GM13977 (cell line): ENCODE data around the gene DUSP8.

Experiments used
- DNase-seq: peaks from one replicate; pipeline ENCODE4 v3.0.0; 2012; ENCODE audit warnings: low spot score
- CTCF ChIP-seq: IDR thresholded peaks from 2 replicates; pipeline ENCODE4 v1.5.1; 2012; ENCODE audit warnings: mild to moderate bottlenecking, control low read depth; ENCODE audit not compliant: insufficient read depth; ENCODE audit errors: extremely low read depth, missing control alignments
- in situ Hi-C: fragments of 300-500 bp; cut with MboI; formaldehyde crosslinking; loops from one replicate; pipeline ENCODE4 v1.12.0; 2022; ENCODE audit warnings: low sequenced_read_pairs, low pct_unique_long_range_greater_than_20kb, mixed read lengths, inconsistent platforms; ENCODE audit not compliant: unreplicated experiment

Gene DUSP8

DNA sequence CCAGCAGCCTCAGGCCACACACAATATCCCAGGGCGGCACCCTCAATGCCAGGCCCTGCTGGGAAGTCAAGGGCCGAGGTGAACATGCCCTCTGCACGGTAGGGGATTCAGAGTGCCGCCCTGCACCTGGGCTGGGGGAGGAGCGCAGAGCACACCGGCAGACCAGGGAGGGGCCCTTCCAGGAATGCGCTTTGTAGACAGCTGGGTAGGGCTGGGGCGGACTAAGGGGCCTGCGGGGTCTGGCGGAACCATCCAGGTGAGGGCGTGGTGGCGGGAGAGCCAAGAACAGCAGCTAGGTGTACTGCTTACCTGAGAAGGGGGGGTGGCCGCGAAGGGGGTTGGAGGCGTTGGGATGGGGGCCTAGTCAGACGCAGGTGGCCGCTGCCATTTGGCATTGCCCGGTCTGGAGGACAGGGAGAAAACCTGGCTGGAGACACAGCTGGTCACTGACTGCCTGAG lies 26.0 kb downstream of the DUSP8 start:
- TF ChIP-seq CTCF: no peak
- in situ Hi-C loops: no loop called here
- DNase-seq: no peak

DNA sequence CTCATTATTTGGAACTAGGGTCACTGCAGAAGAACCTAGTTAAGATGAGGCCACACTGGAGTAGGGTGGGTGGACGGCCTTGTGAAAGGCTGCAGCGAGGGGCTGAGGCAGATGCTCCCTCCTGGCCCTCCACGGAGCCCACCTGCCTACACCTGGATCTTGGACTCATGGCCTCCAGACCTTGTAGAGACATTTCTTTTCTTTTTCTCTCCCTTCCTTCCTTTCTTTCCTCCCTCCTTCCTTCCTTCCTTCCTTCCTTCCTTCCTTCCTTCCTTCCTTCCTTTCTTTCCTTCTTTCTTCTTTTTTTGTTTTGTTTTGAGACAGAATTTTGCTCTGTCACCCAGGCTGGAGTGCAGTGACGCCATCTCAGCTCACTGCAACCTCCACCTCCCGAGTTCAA lies 26.6 kb downstream of the DUSP8 start:
- no peak for TF ChIP-seq CTCF
- no peak for DNase-seq
- in situ Hi-C loops: no loop called here

GRCh38 chr11:1544536-1544935 lies 27.5 kb downstream of the DUSP8 start:
- DNase-seq: no peak
- in situ Hi-C loops: no loop called here
- TF ChIP-seq CTCF: no peak

- in situ Hi-C loops: no loop called here
- no peak for TF ChIP-seq CTCF
Measured at GRCh38 chr11:1543606-1544263, 28.3 kb downstream of the DUSP8 start.

DNA sequence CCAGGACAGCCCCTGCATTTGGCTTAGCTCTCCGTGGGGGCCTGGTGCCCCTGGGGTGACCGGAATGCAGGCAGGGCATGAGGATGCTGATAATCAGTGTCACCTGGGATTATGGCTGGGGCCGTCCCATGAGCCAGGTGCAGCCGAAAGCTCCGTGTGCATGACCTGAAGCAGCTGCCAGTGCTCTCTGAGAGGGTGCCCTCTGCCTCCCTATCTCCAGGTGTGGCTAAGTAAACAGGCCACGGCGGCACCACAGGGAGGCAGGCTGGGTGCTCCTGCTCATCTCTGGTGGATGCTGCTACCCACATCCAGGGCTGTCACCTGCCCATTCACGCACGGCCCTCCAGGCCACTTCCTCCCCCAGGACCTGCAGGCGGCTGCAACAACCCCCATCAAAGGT lies 29.8 kb downstream of the DUSP8 start:
- DNase-seq: no peak
- in situ Hi-C loops: no loop called here
- TF ChIP-seq CTCF: no peak

More at GRCh38 chr11:1543606-1544263, 28.3 kb downstream of the DUSP8 start:
- no peak for DNase-seq

- TF ChIP-seq CTCF: no peak
Measured at GRCh38 chr11:1541474-1542204, 30.4 kb downstream of the DUSP8 start.

More at GRCh38 chr11:1541474-1542204, 30.4 kb downstream of the DUSP8 start:
- in situ Hi-C loops: no loop called here
- no peak for DNase-seq
